Skin epidermis (tissue), 12 donors: ENCODE measurements around the gene KLC1.
"Not testable (repeated sequence)": the region's sequence is repeated elsewhere in the genome, so short reads cannot be mapped to it uniquely, and the experiment has no call there.

Experiments
- H3K27ac ChIP-seq, 21 experiments: fragments of 200-600 bp; sonication (generic) in 11 of 21; one replicate each; pipeline ENCODE4 v1.5.0; 2020; ENCODE audit warnings: mild to moderate bottlenecking in 3 of 21, inconsistent platforms in 2 of 21, moderate library complexity in 2 of 21
- H3K4me3 ChIP-seq, 7 experiments: fragments of 200-600 bp; sonication (generic) in 2 of 7; one replicate each; pipeline ENCODE4 v1.5.0; 2020; ENCODE audit warnings: inconsistent platforms in 2 of 7, mild to moderate bottlenecking in 2 of 7, moderate library complexity in 1 of 7

KLC1 gene

DNA sequence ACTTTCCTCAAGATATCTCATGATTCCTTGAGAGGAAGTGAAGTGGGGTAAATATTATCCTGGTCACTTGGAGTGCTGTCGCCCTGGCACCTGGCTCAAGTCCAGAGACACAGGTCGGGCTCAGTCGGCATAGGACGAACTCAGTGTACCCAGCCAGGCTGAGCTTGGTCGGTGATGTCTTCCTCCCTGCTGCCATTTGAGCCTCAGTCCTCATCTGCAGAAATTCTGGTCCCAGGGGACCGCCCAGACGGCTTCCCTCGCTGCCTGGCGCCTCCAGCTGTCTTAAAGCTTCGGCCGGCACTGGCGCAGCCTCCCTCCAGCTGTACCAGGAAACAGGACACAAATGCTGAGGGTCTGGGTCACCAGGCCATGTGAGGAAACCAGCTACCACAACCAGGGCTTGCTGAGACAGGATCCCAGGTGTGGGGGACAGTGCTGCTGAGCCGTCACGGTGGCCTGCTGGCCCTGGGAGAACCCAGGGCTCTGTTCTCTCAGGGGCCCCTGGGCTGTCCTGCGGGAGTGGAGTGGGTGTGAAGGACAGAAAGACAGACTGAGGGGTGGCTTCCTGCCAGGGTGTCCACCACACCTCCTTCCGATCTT, 5.0 kb upstream of the KLC1 start:
- peak overlapping the region in 10 of 21 experiments; percentile 3 to 66 (median 17) for H3K27ac ChIP-seq
- no peak overlapping the region for H3K4me3 ChIP-seq

DNA sequence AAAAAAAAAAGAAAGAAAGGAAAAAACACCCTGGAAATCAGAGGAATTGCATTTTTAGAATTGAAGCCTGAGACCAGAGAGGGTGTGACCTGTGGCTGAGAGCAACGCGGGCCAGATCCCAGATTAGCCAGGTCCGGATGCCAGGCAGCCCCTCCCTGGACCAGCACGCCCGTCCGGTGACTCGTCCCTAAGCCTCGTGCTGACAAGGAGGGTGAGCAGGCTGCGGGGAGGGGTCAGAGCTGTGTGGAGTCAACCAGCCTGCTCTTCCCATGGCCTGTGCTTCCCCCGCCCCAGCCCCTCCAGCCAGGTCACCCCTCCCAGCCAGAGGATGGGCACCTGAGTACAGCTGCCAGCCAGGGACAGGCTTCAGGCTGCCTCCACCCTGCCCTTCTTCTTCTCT, 4.2 kb upstream of the KLC1 start:
- Histone ChIP-seq H3K4me3 (no peak overlapping the region), H3K27ac (peak overlapping the region in 18 of 21 experiments; percentile 32 to 85 (median 67))

DNA sequence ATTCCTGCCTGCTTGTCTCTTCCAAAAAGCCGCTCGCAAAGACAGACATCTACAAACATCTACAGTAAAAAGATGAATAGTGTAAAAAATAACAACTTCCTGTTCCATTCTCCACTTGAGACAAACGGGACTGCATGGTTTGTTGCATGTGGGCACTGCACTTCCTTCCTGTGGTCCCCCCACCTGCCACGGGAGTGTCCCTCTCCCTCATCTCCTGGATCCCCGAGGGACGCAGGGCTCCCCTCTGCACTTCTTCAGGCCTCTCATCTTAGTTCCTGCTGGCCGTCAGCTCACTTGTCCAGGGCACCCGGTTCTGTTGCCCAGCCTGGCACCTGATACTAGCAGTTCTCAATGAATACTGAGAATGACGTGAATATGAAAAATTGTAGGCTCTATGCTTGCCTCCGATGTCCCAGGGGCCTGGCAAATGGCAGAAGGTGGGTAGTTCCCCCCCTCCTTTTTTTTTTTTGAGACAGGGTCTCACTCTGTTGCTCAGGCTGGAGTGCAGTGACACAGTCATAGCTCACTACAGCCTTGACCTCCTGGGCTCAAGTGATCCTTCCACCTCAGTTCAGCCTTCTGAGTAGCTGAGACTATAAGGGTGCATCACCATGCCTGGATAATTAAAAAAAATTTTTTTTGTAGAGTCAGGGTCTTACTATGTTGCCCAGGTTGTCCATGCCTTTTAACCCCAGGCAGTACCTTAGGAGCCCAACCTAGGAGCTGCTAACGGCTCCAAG, 3.5 kb upstream of the KLC1 start:
- Histone ChIP-seq H3K4me3 (no peak overlapping the region), H3K27ac (peak overlapping the region in 16 of 21 experiments; percentile 32 to 85 (median 68))

DNA sequence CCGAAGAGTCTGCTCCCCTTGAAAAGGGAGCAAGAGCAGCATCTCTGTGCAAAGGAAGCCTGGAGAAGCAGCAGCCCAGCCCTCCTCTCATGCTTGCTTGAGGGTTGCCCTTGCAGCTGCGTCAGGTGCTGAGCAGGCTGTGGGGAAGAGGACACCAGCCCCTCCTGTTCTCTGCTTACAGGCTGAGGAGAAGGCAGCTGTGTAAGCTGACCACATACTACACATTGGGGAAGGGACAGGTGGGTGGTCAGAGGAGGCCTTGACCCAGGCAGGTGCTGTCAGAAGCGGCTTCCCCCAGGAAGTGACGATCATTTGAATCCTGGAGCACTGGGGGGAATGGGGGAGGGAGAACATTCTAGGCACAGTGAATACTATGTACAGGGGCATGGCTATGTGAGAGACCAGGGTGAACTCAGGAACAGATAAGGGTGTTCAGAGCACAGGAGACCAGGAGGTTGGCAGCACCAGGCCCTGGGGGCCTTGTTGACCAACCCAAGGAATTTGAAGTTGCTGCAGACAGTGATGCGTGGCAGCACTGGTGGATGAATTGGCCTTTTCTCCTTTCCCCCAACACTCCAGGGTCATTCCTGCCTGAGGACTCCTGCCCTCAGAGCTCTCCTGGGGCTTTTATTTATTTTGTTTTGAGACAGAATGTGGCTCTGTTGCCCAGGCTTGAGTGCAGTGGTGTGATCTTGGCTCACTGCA, 2.7 kb upstream of the KLC1 start:
- Histone ChIP-seq H3K27ac (peak overlapping the region in 5 of 21 experiments; percentile 8 to 85 (median 75)), H3K4me3 (no peak overlapping the region)

DNA sequence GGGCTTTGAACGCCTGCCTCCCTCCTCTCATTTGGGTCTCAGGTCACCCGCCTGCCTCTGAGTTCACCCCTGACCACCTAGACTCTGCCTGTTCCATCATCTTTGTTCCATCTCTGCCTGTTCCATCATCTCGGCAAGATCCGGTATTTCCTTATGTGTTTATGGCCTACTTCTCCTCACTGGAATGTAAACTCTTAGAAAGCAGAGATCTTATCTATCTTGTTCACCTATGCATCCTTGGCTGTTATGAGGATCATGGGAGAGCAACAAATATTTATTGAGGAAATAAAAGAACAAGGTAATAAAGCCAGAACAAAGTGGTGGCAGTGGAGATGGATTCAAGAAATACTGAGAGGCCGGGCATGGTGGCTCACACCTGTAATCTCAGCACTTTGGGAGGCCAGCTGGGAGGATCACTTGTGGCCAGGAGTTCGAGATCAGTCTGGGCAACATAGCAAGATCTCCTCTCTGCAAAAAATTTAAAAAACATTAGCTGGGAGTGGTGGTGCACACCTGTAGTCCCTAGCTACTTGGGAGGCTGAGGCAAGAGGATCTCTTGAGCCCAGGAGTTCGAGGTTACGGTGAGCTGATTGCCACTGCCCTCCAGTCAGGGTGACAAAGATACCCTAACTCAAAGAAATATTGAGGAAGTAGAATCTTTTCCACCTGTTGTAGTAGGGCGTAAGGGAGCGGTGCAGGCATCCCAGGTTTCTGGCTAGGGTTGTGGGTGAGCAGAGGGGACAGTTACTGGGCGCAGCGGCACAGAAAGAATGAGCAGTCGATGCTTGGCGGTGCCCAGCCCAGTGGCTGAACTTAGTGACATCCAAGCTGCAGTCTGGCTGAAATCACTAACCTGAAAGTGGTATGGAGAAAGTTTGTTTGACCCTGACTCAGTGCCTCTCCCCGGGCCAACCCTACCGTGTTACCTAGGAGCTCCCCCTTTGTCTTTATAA, 1.7 kb upstream of the KLC1 start:
- Histone ChIP-seq H3K27ac (peak overlapping the region in 17 of 21 experiments; percentile 90 to 100 (median 98)), H3K4me3 (no peak overlapping the region)

DNA sequence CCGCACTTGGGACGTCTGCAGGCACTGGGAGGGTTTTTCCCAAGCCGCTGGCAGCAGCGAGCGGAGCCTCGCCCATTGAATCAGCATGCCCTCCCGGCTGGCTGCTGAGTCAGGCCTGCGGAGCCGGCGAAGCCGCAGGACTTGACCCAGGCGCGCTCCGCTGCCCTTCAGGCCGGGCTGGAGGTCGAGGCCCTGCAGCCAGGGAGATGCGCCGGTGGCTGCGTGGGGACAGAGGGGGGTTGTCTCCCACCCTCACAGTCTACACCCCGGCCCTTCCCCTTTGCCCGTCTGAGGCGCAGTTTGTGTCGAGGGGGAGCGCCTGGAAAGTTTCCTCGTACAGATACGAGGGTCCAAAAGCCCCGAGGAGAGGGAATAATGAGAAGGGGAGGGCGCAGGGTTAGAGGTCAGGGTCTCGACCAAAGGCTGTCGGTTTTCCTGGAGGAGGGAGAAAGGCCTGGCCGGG, 759 bp upstream of the KLC1 start:
- Histone ChIP-seq H3K27ac (peak overlapping the region; percentile 90 to 100 (median 98)), H3K4me3 (peak overlapping the region; percentile 60 to 100 (median 93))

DNA sequence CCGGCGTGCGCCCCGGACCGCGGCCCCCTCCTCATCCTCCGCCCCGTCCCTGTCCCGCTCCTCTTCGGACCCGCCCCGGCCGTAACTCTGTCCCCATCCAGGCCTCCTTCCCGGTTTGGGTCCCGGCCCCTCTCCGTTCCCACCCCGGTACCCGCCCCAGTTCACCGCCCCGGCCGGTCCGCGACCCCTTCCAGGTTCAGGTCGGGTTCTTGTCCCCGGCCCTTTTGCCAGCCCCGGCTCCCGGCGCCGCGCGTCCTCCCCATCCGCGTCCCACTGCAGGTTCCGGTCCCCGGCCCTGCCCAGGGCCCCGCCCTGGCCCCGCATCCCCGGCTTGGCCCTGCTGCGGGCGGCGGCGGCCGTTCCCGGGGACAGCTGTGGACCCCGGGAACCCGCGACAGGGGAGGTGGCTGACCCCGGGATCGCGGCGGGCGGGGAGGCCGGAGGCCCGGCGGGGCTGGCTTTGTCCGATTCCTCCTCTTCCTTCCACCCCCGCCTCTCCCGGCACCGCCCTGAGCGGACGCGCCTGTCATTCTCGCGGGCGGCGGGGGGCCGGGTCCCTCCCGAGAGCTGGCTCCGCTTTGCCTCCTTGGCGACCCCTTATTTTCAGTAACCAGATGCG, 601 bp downstream of the KLC1 start:
- peak overlapping the region; percentile 60 to 100 (median 93) for H3K4me3 ChIP-seq
- peak overlapping the region; percentile 90 to 100 (median 98) for H3K27ac ChIP-seq

DNA sequence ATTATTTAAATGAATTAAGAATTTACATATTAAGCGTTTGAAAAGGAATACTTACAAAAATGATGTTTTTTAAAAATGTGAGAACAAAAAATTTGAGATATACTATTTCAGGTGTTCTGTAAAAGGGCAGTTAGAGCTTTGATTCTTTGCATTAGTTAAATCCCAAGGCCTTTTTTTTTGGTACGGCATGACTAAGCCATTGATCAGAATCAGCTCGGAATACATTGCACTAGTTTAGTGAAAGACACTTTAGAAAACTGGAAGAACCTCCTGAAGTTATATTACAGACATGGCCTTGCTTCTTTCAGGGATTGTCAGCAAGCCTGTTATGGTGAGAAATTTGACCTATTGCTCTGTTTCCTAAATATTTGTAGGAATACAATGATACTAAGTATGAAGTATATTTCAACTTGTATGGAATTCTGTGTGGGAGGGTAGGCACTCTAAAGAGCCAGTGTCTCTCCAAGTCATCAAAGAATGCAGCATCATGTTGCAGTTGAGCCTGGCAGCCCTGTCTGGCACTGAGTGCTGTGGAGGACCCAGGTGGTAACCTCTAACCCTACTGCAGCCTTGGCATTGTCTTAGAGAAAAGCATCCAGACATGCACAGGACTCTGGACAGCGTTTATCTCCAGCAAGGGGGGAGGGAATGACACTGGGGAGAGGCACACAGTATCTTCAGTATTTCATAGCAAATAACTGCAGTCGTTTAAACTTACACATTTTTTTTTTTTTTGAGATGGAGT, 1.5 kb downstream of the KLC1 start:
- peak overlapping the region in 12 of 21 experiments; percentile 19 to 100 (median 98) for H3K27ac ChIP-seq
- peak overlapping the region; percentile 60 to 100 (median 93) for H3K4me3 ChIP-seq

DNA sequence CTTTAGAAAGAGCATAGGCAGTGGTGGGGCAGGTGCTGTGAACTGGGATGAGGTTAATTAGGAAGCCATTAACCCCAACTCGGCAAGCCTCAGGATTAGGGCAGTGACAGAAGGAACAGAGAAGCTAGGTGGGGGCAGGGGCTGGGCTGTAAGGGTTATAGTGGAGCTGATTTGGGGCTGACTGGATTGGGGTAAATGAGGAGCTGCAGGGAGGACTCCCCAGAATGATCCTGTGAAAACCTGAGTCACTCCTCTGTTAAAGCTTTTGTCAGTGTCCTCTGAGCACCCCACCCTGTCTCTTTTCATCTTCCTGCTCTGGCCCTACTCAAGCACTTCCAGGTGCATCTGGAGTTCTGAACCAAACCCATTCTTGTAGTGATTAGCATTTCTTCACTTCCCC, 4.4 kb downstream of the KLC1 start:
- H3K27ac ChIP-seq: peak overlapping the region in 1 of 21 experiments; percentile 7
- no peak overlapping the region for H3K4me3 ChIP-seq

DNA sequence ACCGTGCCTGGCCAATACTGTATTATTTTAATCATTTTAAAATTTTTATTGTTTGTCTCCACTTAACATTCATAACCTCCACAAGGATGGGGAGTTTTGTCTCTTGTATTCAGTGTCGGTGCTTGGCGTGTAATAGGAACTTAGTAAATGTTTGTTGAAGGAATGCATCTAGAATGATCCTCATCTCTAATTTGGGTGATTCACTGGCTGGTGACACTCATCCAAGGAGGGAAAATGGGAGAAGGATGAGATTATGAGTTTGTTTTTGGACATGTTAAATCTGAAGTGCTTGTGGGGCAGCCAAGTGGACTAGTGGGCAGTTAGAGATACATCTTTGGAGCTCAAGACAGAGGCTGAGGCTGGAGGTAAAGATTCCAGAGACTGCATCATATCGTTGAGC, 5.1 kb downstream of the KLC1 start:
- no peak overlapping the region for H3K4me3 ChIP-seq
- peak overlapping the region in 2 of 21 experiments; percentile 7 to 38 for H3K27ac ChIP-seq

DNA sequence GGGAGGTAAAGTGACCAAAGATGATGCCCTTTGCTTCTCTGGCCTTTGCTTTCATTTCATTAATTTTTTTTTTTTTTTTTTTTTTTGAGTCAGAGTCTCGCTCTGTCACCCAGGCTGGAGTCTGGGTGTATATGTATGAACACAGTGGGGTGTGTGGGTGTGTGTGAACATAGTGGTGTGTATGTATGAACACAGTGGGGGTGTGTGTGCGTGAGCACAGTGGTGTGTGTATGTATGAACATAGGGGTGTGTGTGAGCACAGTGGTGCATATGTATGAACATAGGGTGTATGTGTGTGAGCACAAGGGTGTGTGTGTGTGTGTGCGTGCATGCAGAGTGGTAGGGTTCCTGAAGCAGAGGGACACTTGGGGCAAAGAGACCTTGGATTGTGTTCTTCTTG, 9.6 kb downstream of the KLC1 start:
- Histone ChIP-seq H3K4me3 (no peak overlapping the region), H3K27ac (no peak overlapping the region)

DNA sequence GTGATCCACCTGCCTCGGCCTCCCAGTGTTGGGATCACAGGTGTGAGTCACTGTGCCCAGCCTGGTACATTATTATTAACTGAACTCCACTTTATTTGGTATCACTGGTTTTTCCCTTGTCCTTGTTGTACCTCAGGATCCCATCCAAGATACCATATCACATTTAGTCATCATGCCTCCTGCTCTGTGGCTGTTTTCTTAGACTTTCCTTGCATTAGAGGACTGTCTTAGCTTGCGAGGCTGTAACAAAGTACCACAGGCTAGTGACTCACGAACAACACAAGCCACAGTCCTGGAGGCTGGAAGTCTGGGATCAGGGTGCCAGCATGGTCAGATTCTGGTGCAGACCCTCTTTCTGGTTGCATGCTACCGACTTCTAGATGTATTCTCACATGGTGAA, 12.2 kb downstream of the KLC1 start:
- H3K4me3 ChIP-seq: no peak overlapping the region
- H3K27ac ChIP-seq: no peak overlapping the region

DNA sequence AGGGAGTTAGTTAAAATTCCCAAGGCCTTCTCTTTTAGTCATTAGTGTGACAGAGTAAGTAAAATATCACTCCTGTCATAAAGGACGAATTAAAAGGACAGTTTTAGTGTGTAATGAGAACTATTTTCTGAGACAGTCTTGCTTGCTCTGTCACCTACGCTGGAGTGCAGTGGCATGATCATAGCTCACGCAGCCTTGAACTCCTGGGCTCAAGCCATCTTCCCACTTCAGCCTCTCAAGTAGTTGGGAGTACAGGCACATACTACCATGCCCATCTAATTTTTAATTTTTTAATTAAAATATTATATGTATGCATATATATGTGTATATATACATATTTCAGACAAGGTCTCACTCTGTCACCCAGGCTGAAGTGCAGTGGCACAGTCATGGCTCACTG, 17.2 kb downstream of the KLC1 start:
- no peak overlapping the region for H3K4me3 ChIP-seq
- H3K27ac ChIP-seq: no peak overlapping the region

DNA sequence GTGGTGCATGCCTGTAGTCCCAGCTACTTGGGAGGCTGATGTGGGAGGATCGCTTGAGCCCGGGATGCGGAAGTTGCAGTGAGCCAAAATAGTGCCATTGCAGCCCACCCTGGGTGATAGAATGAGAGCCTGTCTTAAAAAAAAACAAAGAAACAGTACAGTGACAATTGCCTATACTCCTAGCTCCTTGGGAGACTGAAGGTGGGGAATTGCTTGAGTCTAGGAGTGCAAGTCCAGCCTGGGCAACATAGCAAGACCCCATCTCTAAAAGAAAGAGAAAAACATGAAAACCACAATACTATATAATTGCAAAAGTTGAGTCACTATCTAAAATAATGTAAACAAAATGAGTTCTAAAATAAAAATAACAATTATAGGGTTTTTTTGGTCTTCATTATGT, 20.0 kb downstream of the KLC1 start:
- no peak overlapping the region for H3K27ac ChIP-seq
- no peak overlapping the region for H3K4me3 ChIP-seq

DNA sequence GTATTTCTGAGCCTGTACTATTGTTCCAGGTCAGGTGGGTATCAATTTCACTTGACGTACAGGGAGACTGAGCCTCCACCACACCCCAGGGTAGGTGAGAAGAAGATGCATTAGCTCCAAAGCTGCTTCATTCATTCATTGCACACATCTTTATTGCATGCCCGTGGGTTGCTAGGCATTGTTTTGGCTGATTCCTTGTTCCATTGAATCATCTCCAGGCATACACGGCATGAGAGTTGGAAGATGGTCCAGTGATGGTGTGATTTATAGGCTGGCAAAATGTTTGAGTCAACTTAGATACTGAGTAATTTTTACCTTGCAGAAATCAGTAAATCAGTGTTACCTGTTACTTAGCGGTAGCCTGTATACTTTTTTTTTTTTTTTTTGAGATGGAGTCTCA, 21.2 kb downstream of the KLC1 start:
- H3K4me3 ChIP-seq: no peak overlapping the region
- H3K27ac ChIP-seq: no peak overlapping the region

DNA sequence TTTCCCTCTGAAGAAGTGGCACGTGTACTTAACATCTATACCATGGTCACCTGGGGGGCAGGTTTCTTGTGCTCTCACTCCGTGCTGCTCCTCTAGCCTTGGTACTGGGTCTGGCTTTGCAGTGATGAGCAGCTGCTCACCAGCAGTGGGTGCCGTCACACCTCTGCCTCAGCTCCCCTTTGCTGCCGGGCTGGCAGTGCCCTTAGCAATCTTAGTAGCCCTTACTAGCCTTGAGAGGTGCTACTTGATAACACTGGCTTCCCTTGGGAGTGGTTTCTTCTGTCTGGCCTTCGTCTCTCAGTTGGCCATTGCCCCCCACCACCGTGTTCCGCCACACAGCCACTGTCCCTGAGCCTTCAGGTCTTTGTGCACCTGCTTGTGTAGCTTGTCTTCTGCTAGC, 22.6 kb downstream of the KLC1 start:
- Histone ChIP-seq H3K4me3 (no peak overlapping the region), H3K27ac (peak overlapping the region in 2 of 21 experiments; percentile 18 to 26)

DNA sequence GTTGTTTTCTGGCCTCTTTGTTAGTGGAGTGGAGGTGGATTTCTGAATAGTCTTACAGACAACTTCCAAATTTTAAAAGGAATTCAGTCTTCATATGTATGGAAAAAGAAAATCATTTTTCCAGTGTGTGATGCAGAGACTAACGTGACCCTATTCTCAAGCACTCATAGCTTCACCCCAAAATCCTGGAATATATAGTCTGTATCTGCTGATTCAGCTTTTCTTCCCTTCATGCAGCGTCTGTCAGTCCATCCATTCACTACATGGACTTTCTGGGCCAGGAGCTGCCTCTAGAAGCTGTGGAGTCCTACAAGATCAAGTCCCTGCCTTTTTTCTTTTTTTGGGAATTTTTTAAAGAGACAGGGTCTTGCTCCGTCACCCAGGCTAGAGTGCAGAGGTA, 23.8 kb downstream of the KLC1 start:
- Histone ChIP-seq H3K4me3 (no peak overlapping the region), H3K27ac (peak overlapping the region in 2 of 21 experiments; percentile 16 to 30)

DNA sequence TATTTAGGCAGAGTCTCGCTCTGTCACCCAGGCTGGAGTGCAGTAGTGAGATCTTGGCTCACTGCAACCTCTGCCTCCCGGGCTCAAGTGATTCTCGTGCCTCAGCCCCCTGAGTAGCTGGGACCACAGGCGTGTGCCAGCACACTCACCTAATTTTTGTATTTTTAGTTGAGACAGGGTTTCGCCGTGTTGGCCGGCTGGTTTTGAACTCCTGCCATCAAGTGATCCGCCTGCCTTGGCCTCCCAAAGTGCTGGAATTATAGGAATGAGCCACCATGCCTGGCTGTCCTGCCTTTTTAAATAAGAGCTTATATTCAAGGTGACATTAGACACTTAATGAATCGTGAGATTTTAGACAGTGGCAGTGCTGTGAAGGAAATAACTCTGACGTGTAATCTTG, 24.3 kb downstream of the KLC1 start:
- H3K4me3 ChIP-seq: not testable (repeated sequence)
- peak overlapping the region in 4 of 21 experiments; percentile 9 to 55 (median 23) for H3K27ac ChIP-seq
